Fibroblast of lung (primary cell): ENCODE results near the gene DPYD. TPM values are rescaled to one million over a fixed set of nuclear protein-coding genes. Genes with fewer than 3 reads are reported as not detected.

Source experiments
- DNase-seq, 2 donors: peaks; one replicate each; pipeline versions ENCODE4 v3.0.0 to v3.0.0-alpha.2; 2010; ENCODE audit warnings: low read depth in 2 of 2
- H2AFZ ChIP-seq: 2 replicates; pipeline ENCODE4 v1.5.1; 2012; ENCODE audit warnings: low read length, control low read depth, inconsistent platforms
- H3K27ac ChIP-seq: 2 replicates; pipeline ENCODE4 v1.5.1; 2011; ENCODE audit warnings: low read length, control low read depth; ENCODE audit not compliant: insufficient read depth
- H3K27me3 ChIP-seq: 2 replicates; pipeline ENCODE4 v1.5.1; 2011; ENCODE audit warnings: mild to moderate bottlenecking, low read length; ENCODE audit not compliant: control insufficient read depth, insufficient read depth
- H3K36me3 ChIP-seq: 2 replicates; pipeline ENCODE4 v1.5.1; 2011; ENCODE audit warnings: low read length; ENCODE audit not compliant: control insufficient read depth, insufficient read depth
- H3K4me1 ChIP-seq: 2 replicates; pipeline ENCODE4 v1.5.1; 2011; ENCODE audit warnings: low read length; ENCODE audit not compliant: control insufficient read depth, insufficient read depth; ENCODE audit errors: extremely low read depth
- H3K4me2 ChIP-seq: 2 replicates; pipeline ENCODE4 v1.5.1; 2011; ENCODE audit warnings: low read length, control low read depth; ENCODE audit not compliant: insufficient read depth; ENCODE audit errors: extremely low read depth
- H3K4me3 ChIP-seq, 4 experiments: fragments of 200-600 bp in 1 of 4; sonication (generic) in 1 of 4; replicated peaks in 1 of 4; 2 replicates each; pipeline ENCODE4 v1.5.1; 2011 to 2016; ENCODE audit warnings: low read length in 4 of 4, low read depth in 3 of 4, mild to moderate bottlenecking in 3 of 4, control low read depth in 2 of 4, inconsistent platforms in 1 of 4, mixed read lengths in 1 of 4; ENCODE audit not compliant: insufficient read depth in 1 of 4; ENCODE audit errors: control extremely low read depth in 1 of 4
- H3K79me2 ChIP-seq: 2 replicates; pipeline ENCODE4 v1.5.1; 2012; ENCODE audit warnings: mild to moderate bottlenecking, low read length, inconsistent platforms; ENCODE audit not compliant: control insufficient read depth, insufficient read depth
- H3K9ac ChIP-seq: 2 replicates; pipeline ENCODE4 v1.5.1; 2011; ENCODE audit warnings: mild to moderate bottlenecking, low read length, control low read depth; ENCODE audit not compliant: insufficient read depth
- H3K9me3 ChIP-seq: 2 replicates; pipeline ENCODE4 v1.5.1; 2012; ENCODE audit warnings: low read depth, low read length; ENCODE audit not compliant: control insufficient read depth, insufficient read depth
- H4K20me1 ChIP-seq: 2 replicates; pipeline ENCODE4 v1.5.1; 2011; ENCODE audit warnings: low read length; ENCODE audit not compliant: control insufficient read depth, insufficient read depth; ENCODE audit errors: extremely low read depth
- CTCF ChIP-seq, 2 donors: IDR thresholded peaks in 1 of 2; conservative IDR thresholded peaks in 1 of 2; 1 replicate in 1 of 2; 2 replicates in 1 of 2; pipeline ENCODE4 v1.5.1; 2011 to 2012; ENCODE audit warnings: low read length in 2 of 2, control low read depth in 1 of 2, inconsistent platforms in 1 of 2, low read depth in 1 of 2, mild to moderate bottlenecking in 1 of 2
- EZH2 ChIP-seq: IDR thresholded peaks from 2 replicates; pipeline ENCODE4 v1.5.1; 2012; ENCODE audit warnings: low read length, control low read depth, mild to moderate bottlenecking; ENCODE audit errors: missing control alignments
- polyA plus RNA-seq, 2 donors: library from polyadenylated mRNA; depleted of rRNA in 1 of 2; stranded (reverse) in 1 of 2; unstranded in 1 of 2; fragments of >200 nt; gene quantifications; 2 replicates each; pipeline ENCODE4 v1.2.1, GENCODE V29; 2011 to 2012; ENCODE audit warnings: missing spikeins in 1 of 2
- total RNA-seq: library from RNA; depleted of rRNA; stranded (reverse); fragments of >200 nt; gene quantifications from 2 replicates; pipeline ENCODE4 v1.2.1, GENCODE V29; 2014

DPYD gene
- total and polyA plus RNA-seq, 2 donors (not counting 1 experiment from before 2014, with no cell fraction given) = 32.0 to 63.1 TPM

GRCh38 chr1:97078872-97079271 lies 842.0 kb downstream of the DPYD start:
- H3K4me1 ChIP-seq = peaks cover 2% of the 10 kb centered on the region
- TF ChIP-seq CTCF (conservative IDR thresholded peaks at IDR 0.05 in 1 of 2, IDR thresholded peaks at IDR 0.05 in 1 of 2; ENCODE audit: low read depth in 1 of 2, low read length in 2 of 2) = no peak
- no peak for TF ChIP-seq EZH2
- no peak for DNase-seq
- H4K20me1 ChIP-seq = no peaks in the 10 kb centered on the region
- H3K9me3 ChIP-seq = no peaks in the 10 kb centered on the region
- H3K4me2 ChIP-seq = no peak overlapping the region
- H3K9ac ChIP-seq = no peak overlapping the region
- no peaks in the 10 kb centered on the region for H3K79me2 ChIP-seq
- H2AFZ ChIP-seq = no peak overlapping the region
- H3K27ac ChIP-seq = no peak overlapping the region
- H3K4me3 ChIP-seq = no peak overlapping the region
- no peaks in the 10 kb centered on the region for H3K27me3 ChIP-seq
- no peaks in the 10 kb centered on the region for H3K36me3 ChIP-seq

- Histone ChIP-seq H3K4me3 (no peak overlapping the region), H3K4me1 (no peaks in the 10 kb centered on the region), H4K20me1 (no peaks in the 10 kb centered on the region), H3K9ac (no peak overlapping the region), H3K9me3 (no peaks in the 10 kb centered on the region), H3K79me2 (no peaks in the 10 kb centered on the region), H3K36me3 (no peaks in the 10 kb centered on the region), H3K27ac (no peak overlapping the region), H2AFZ (no peak overlapping the region), H3K4me2 (no peak overlapping the region), H3K27me3 (no peaks in the 10 kb centered on the region)
- TF ChIP-seq CTCF (conservative IDR thresholded peaks at IDR 0.05 in 1 of 2, IDR thresholded peaks at IDR 0.05 in 1 of 2; ENCODE audit: low read depth in 1 of 2, low read length in 2 of 2) (no peak), EZH2 (no peak)
- DNase-seq = no peak
Measured at GRCh38 chr1:97077221-97077620, 843.6 kb downstream of the DPYD start.

GRCh38 chr1:97074771-97075170 lies 846.1 kb downstream of the DPYD start:
- TF ChIP-seq EZH2 (no peak), CTCF (conservative IDR thresholded peaks at IDR 0.05 in 1 of 2, IDR thresholded peaks at IDR 0.05 in 1 of 2; ENCODE audit: low read depth in 1 of 2, low read length in 2 of 2) (no peak)
- H3K4me1 ChIP-seq = no peaks in the 10 kb centered on the region
- DNase-seq = peak in 1 of 2 donors; percentile 77

More at GRCh38 chr1:97074771-97075170, 846.1 kb downstream of the DPYD start:
- Histone ChIP-seq H2AFZ (no peak overlapping the region), H3K9ac (no peak overlapping the region), H3K9me3 (no peaks in the 10 kb centered on the region), H3K27ac (no peak overlapping the region), H3K27me3 (no peaks in the 10 kb centered on the region), H3K4me3 (no peak overlapping the region), H3K36me3 (no peaks in the 10 kb centered on the region), H3K4me2 (no peak overlapping the region), H3K79me2 (no peaks in the 10 kb centered on the region), H4K20me1 (no peaks in the 10 kb centered on the region)
